ENCODE measurements around the gene STXBP2. TPM values are rescaled to one million over a fixed set of nuclear protein-coding genes. Genes with fewer than 3 reads are reported as not detected.

Gene STXBP2
- total RNA-seq, 1 experiment from 2014 or later = 92.5 TPM

DNA sequence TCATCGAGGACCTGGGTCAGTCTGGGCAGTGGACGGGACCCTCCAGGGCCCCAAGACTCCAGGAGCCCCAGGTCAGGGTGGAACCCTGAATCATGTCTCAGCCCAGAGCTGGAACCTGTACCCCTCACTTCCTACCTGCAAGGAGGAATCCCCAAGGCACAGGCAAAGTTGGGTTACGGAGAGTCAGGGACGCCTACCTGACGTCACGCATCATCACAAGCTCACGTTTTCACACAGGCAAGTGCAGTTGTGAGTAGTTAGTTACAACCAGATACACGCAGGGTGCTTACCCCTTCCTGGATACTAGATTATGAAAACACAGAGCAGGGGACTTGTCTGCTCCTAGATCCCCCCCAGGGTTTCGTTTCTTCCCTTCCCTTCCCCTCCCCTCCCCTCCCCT is 33.9 kb downstream of the STXBP2 start:
- H3K4me1 Mint-ChIP-seq = peaks cover 0 to 12% of the 10 kb centered on the region in 2 experiments; a peak in 3 of 4 replicates
- Histone ChIP-seq H3K23me2 (ENCODE audit: insufficient read length, low read depth, low read length, poor library complexity, severe bottlenecking) (peaks cover 6% of the 10 kb centered on the region), H2BK15ac (ENCODE audit: low read depth, low read length) (no peak overlapping the region), H2AK5ac (ENCODE audit: insufficient read length, low read length) (no peak overlapping the region), H2BK120ac (ENCODE audit: low read depth, low read length, poor library complexity, severe bottlenecking) (no peak overlapping the region), H3T11ph (ENCODE audit: low read length) (no peak overlapping the region), H4K91ac (ENCODE audit: insufficient read length, low read depth, low read length) (no peak overlapping the region), H3K56ac (ENCODE audit: insufficient read length, low read depth, low read length) (no peak overlapping the region), H3K79me2 (ENCODE audit: insufficient read depth, low read length) (no peaks in the 10 kb centered on the region), H3K27me3 (ENCODE audit: insufficient read depth, low read length) (peaks cover 2% of the 10 kb centered on the region; the same call in 1 of the 2 replicates), H3K4me2 (ENCODE audit: insufficient read depth, insufficient read length, low read length) (peak overlapping the region; percentile 57), H3K9ac (ENCODE audit: extremely low read depth, insufficient read length, low read length) (no peak overlapping the region), H3K23ac (ENCODE audit: insufficient read length, low read depth, low read length) (no peak overlapping the region), H4K20me1 (ENCODE audit: control insufficient read depth, insufficient read depth, insufficient read length) (no peaks in the 10 kb centered on the region), H3K14ac (ENCODE audit: insufficient read depth, low read length) (no peak overlapping the region), H3K18ac (ENCODE audit: insufficient read length, low read depth, low read length) (no peak overlapping the region), H3K4ac (ENCODE audit: low read depth, low read length) (no peak overlapping the region), H4K5ac (ENCODE audit: insufficient read length, low read depth, low read length) (no peak overlapping the region), H2BK20ac (ENCODE audit: low read depth, low read length, poor library complexity, severe bottlenecking) (no peak overlapping the region), H2AFZ (ENCODE audit: low read length) (no peak overlapping the region), H2BK12ac (ENCODE audit: insufficient read length, low read depth, low read length) (no peak overlapping the region), H3K79me1 (ENCODE audit: insufficient read depth, low read depth, low read length, poor library complexity, severe bottlenecking) (no peaks in the 10 kb centered on the region), H2BK5ac (ENCODE audit: insufficient read length, low read length) (no peak overlapping the region), H3K27ac (ENCODE audit: insufficient read length, low read depth, low read length) (no peak overlapping the region), H4K8ac (replicated peaks; ENCODE audit: insufficient read length, low read depth, low read length) (no peak overlapping the region), H3K9me3 (ENCODE audit: control insufficient read depth, low read depth, low read length) (no peaks in the 10 kb centered on the region), H3K4me1 (ENCODE audit: insufficient read depth, low read length) (no peaks in the 10 kb centered on the region)
- H3K27me3 Mint-ChIP-seq (ENCODE audit: low read depth) = peaks cover 87% of the 10 kb centered on the region
- peaks cover 0 to 7% of the 10 kb centered on the region in 2 experiments; a peak in 2 of 5 replicates for H3K9me3 Mint-ChIP-seq
- no peaks in the 10 kb centered on the region; a peak in 1 of 7 replicates for H3K36me3 Mint-ChIP-seq (ENCODE audit: insufficient read depth in 1 of 3, low read depth in 3 of 3)
- H3K4me3 Mint-ChIP-seq = peak overlapping the region; percentile 77 to 93
- no peak overlapping the region; a peak in 1 of 7 replicates for H3K27ac Mint-ChIP-seq
- WGBS (ENCODE audit: extremely low coverage, insufficient read length, low lambda C conversion rate) = no CpG with 5 or more reads among the region's 9 CpGs
- TF ChIP-seq, protein P1, sequence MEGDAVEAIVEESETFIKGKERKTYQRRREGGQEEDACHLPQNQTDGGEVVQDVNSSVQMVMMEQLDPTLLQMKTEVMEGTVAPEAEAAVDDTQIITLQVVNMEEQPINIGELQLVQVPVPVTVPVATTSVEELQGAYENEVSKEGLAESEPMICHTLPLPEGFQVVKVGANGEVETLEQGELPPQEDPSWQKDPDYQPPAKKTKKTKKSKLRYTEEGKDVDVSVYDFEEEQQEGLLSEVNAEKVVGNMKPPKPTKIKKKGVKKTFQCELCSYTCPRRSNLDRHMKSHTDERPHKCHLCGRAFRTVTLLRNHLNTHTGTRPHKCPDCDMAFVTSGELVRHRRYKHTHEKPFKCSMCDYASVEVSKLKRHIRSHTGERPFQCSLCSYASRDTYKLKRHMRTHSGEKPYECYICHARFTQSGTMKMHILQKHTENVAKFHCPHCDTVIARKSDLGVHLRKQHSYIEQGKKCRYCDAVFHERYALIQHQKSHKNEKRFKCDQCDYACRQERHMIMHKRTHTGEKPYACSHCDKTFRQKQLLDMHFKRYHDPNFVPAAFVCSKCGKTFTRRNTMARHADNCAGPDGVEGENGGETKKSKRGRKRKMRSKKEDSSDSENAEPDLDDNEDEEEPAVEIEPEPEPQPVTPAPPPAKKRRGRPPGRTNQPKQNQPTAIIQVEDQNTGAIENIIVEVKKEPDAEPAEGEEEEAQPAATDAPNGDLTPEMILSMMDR (conservative IDR thresholded peaks at IDR 0.05) = no peak
- DNase-seq = no peak
